Epithelial cell of proximal tubule (primary cell): ENCODE measurements around the gene CD72. TPM values are rescaled to one million over a fixed set of nuclear protein-coding genes. Genes with fewer than 3 reads are reported as not detected.

ENCODE experiments used
- DNase-seq: peaks from one replicate; pipeline ENCODE4 v3.0.0-alpha.2; 2011; ENCODE audit warnings: low read depth
- H3K4me3 ChIP-seq: 2 replicates; pipeline ENCODE4 v1.5.1; 2011; ENCODE audit warnings: low read depth, mild to moderate bottlenecking, low read length
- CTCF ChIP-seq: conservative IDR thresholded peaks from 2 replicates; pipeline ENCODE4 v1.5.1; 2012; ENCODE audit warnings: low read depth, mild to moderate bottlenecking, low read length
- total RNA-seq: library from RNA; depleted of rRNA; stranded (reverse); fragments of >200 nt; gene quantifications from 2 replicates; pipeline ENCODE4 v1.2.3, GENCODE V29; 2015

The CD72 gene
- total RNA-seq, 1 donor from 2014 or later: 1.2 TPM

GRCh38 chr9:35563791-35564197 lies 54.4 kb downstream of the CD72 start:
- DNase-seq: no peak
- TF ChIP-seq CTCF: no peak
- no peak overlapping the region for H3K4me3 ChIP-seq

- DNase-seq: no peak
- H3K4me3 ChIP-seq: no peak overlapping the region
- no peak for TF ChIP-seq CTCF
These were observed 55.1 kb downstream of the CD72 start for GRCh38 chr9:35562895-35563780.

GRCh38 chr9:35561468-35562261 lies 56.5 kb downstream of the CD72 start:
- DNase-seq: no peak
- TF ChIP-seq CTCF: no peak
- H3K4me3 ChIP-seq: no peak overlapping the region

GRCh38 chr9:35560625-35561337 lies 57.4 kb downstream of the CD72 start:
- DNase-seq: no peak
- no peak for TF ChIP-seq CTCF
- H3K4me3 ChIP-seq: no peak overlapping the region

Other genes with a start within 250 kb of the CD72 start
- gene RUSC2, start 128.3 kb downstream of the CD72 start, total RNA-seq: 18.9 and 21.7 TPM in 2 replicates
- 23.5 and 24.0 TPM in 2 replicates for gene TESK1, start 13.2 kb downstream of the CD72 start, total RNA-seq
- not detected in 2 replicates for gene SIT1, start 32.5 kb upstream of the CD72 start, total RNA-seq
- gene RMRP, start 39.6 kb upstream of the CD72 start, total RNA-seq: 3,154 and 10,636 TPM in 2 replicates
- gene CCDC107, start 39.9 kb upstream of the CD72 start, total RNA-seq: 19.0 and 35.4 TPM in 2 replicates
- gene ARHGEF39, start 46.8 kb upstream of the CD72 start, total RNA-seq: 11.9 and 17.5 TPM in 2 replicates
- gene CA9, start 55.5 kb upstream of the CD72 start, total RNA-seq: 0.43 TPM in 1 of 2 replicates, not detected in the other
- gene TPM2, start 71.5 kb upstream of the CD72 start, total RNA-seq: 265 and 267 TPM in 2 replicates
- gene TLN1, start 113.8 kb upstream of the CD72 start, total RNA-seq: 114 and 177 TPM in 2 replicates
- gene CREB3, start 114.3 kb upstream of the CD72 start, total RNA-seq: 49.9 and 66.4 TPM in 2 replicates
- gene GBA2, start 130.8 kb upstream of the CD72 start, total RNA-seq: 32.8 and 39.3 TPM in 2 replicates
- 13.6 and 14.9 TPM in 2 replicates for gene RGP1, start 130.9 kb upstream of the CD72 start, total RNA-seq
- gene MSMP, start 135.9 kb upstream of the CD72 start, total RNA-seq: not detected in 2 replicates
- 7.3 and 11.0 TPM in 2 replicates for gene NPR2, start 173.2 kb upstream of the CD72 start, total RNA-seq
- 0.12 and 0.14 TPM in 2 replicates for gene SPAG8, start 193.8 kb upstream of the CD72 start, total RNA-seq
- gene HINT2, start 196.6 kb upstream of the CD72 start, total RNA-seq: 25.9 and 32.5 TPM in 2 replicates
- not detected in 2 replicates for gene FAM221B, start 210.3 kb upstream of the CD72 start, total RNA-seq
- 2.5 and 4.2 TPM in 2 replicates for gene TMEM8B, start 210.8 kb upstream of the CD72 start, total RNA-seq